Measurements from ENCODE around the gene SLC35C1.

Gene SLC35C1

GRCh38 chr11:45804761-45805304, at the start of gene SLC35C1:
SLC35C1 (plus strand) TSS chr11:45805149; CDS start chr11:45805802, 653 bp downstream.
- peak; percentile 96 for DNase-seq

- no peak for DNase-seq
Measured at GRCh38 chr11:45755281-45755859, 49.6 kb upstream of the SLC35C1 start.

- DNase-seq, result no peak
Measured at GRCh38 chr11:45756384-45757010, 48.5 kb upstream of the SLC35C1 start.

GRCh38 chr11:45757672-45758071, 47.3 kb upstream of the SLC35C1 start:
- no peak for DNase-seq

- no peak for DNase-seq
Measured at GRCh38 chr11:45761659-45762058, 43.3 kb upstream of the SLC35C1 start.

- DNase-seq, result no peak
Measured at GRCh38 chr11:45765107-45765668, 39.8 kb upstream of the SLC35C1 start.

- DNase-seq, result no peak
Measured at GRCh38 chr11:45765836-45766235, 39.1 kb upstream of the SLC35C1 start.

GRCh38 chr11:45766469-45766868, 38.5 kb upstream of the SLC35C1 start:
- DNase-seq, result no peak

- DNase-seq, result no peak
Measured at GRCh38 chr11:45768486-45768885, 36.5 kb upstream of the SLC35C1 start.

GRCh38 chr11:45769960-45770359, 35.0 kb upstream of the SLC35C1 start:
- no peak for DNase-seq

- DNase-seq, result peak; percentile 74
Measured at GRCh38 chr11:45771193-45771565, 33.8 kb upstream of the SLC35C1 start.

GRCh38 chr11:45771566-45772448, 33.1 kb upstream of the SLC35C1 start:
- peak; percentile 83 for DNase-seq

- no peak for DNase-seq
Measured at GRCh38 chr11:45772449-45772774, 32.5 kb upstream of the SLC35C1 start.

GRCh38 chr11:45772986-45773785, 31.8 kb upstream of the SLC35C1 start:
- no peak for DNase-seq

GRCh38 chr11:45773786-45774655, 30.9 kb upstream of the SLC35C1 start:
- no peak for DNase-seq

- DNase-seq, result no peak
Measured at GRCh38 chr11:45774786-45775185, 30.2 kb upstream of the SLC35C1 start.

- no peak for DNase-seq
Measured at GRCh38 chr11:45777127-45777969, 27.6 kb upstream of the SLC35C1 start.

- DNase-seq, result no peak
Measured at GRCh38 chr11:45778341-45778740, 26.6 kb upstream of the SLC35C1 start.

GRCh38 chr11:45779602-45780001, 25.3 kb upstream of the SLC35C1 start:
- no peak for DNase-seq

GRCh38 chr11:45786272-45786671, 18.7 kb upstream of the SLC35C1 start:
- DNase-seq, result no peak

- no peak for DNase-seq
Measured at GRCh38 chr11:45788887-45789286, 16.1 kb upstream of the SLC35C1 start.

Data from activated T-cell treated with anti-CD3 and anti-CD28 coated beads for 4 hours (primary cell).